ENCODE measurements around the gene DMRT1.

Gene DMRT1

DNA sequence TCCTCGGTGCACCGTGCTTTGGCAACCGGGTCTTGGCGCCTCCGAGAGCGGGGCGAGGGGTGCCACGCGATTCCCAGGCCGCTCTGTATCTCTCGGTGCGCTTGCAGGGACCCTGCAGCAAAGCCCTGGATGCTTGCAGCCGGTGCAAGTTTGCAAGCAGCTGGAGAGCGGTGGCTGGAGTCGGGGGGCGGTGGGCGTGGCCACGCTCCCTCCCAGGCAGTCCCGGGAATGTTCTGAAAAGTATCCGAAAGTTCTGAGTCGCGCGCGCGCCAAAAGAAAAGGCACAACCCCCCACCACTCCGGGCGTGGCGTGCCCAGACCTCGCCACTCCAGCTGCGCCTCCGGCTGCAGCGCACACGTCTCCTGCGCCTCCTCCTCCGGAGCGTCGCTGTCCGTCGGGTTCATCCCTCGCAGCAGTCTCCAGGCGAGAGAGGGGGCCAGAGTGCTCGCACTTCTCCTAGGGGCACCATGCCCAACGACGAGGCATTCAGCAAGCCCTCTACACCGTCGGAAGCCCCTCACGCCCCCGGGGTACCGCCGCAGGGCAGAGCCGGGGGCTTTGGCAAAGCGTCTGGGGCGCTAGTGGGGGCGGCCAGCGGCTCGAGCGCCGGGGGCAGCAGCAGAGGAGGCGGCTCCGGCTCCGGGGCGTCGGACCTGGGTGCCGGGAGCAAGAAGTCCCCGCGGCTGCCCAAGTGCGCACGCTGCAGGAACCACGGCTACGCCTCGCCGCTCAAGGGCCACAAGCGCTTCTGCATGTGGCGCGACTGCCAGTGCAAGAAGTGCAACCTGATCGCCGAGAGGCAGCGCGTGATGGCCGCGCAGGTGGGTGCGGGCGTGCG lies at the start of gene DMRT1:
Gene DMRT1, plus strand, starts transcription at position 327 of the 839 bp plus-strand sequence. Its CDS starts 142 bp downstream, at position 469.
- no peak for DNase-seq (ENCODE audit: low read depth in 2 of 2)

DNA sequence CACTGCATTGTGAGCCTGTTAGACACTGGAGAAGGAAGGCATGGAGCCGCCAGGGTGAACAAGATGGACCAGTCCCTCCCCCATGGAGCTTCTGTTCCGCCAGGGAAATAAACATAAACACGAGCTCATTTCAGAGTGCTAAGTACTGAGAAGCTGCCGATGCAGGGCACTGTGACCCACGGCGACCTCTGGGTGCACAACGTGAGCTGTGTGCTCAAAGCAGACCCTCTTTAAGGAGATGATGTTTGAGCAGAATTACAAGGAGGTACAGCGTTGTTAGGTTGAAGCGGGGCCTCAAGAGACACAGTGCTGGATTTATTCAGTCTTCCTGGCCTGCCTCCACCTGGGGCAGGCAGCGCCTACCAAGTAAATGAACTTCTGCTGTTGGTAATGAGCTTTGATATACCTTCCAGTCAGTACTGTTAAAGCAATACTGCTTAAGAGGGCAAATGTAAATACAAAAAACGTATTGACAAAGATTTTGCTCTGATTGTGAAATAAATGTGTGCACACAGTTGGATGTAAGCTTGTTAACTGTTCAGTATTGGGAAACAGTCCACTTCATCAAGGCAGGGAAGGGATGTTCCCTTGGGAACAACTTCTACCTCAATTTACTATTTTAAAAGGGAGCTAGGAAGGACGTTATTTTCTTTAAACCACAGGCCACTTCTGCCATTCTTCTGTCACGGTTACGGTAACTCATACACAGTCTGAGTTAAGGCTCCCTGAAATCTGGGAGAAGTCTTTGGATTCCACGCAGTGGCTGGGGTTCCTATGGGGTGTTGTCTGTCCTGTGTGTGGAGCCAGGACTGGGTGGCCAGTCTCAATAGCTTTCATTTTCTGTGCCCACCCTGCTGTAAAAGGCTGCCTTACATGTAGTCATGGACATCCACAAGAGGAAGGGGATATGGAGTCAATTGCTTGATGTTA lies 48.9 kb upstream of the DMRT1 start:
- no peak for DNase-seq (ENCODE audit: low read depth in 2 of 2)

DNA sequence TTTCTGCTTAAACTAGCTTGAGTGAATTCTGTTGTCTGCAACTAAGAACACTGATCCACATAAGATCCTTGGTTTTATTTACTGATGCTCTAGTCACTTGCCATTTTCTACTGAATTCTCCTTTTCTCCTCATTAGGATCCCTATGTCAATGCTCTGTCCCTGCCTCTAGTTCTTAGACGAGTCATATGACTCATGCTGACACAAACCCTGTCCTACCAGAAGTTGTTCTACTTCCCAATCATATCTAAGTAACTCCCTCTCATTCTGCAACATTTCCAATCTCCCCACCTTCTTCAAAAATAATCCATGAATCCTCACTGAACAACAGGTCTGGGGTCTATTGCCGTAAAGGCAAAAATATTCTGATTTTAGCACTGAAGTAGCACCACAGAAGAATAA lies 47.1 kb upstream of the DMRT1 start:
- no peak for DNase-seq (ENCODE audit: low read depth in 2 of 2)

DNA sequence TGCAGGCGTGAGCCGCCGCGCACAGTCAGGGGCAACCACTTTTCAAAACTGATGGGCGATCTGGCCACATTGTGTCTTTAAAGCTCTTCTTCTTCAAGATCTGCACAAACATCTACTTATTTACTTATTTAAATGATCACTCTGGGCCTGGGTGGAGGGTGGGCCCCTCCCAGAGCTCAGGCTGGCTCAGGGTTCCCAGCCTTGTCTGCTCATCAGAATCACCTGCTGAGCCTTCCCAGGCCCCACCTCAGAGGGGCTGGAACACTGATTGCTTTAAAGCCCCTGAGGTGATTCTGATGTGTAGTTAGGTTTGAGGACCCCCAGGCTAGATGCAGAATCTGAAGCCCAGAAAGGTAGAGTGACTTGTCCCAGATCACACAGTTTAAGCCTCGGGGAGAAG lies 45.6 kb upstream of the DMRT1 start:
- no peak for DNase-seq (ENCODE audit: low read depth in 2 of 2)

DNA sequence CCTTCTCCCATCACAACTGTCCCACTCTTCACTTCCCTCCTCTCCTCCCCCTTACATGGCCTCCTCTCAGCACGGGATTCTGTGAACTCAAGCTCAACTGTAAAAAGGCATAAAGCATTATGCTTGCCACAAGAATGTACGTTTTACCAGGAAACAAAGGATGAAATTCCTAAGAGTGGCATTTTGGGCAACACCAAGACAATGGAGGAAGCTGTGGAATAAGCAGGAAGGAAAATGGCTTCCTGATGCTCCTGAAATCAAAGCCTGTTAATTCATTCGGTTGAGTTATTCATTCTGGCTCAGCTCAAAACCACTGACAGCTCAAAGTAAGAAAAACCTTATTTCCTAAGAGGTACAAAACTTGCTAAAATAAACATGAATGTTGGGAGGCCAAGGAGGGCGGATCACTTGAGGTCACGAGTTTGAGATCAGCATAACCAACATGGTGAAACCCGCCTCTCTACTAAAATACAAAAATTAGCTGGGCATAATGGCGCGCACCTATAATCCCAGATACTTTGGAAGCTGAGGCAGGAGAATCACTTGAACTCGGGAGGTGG lies 40.8 kb upstream of the DMRT1 start:
- DNase-seq (ENCODE audit: low read depth in 2 of 2) = no peak

DNA sequence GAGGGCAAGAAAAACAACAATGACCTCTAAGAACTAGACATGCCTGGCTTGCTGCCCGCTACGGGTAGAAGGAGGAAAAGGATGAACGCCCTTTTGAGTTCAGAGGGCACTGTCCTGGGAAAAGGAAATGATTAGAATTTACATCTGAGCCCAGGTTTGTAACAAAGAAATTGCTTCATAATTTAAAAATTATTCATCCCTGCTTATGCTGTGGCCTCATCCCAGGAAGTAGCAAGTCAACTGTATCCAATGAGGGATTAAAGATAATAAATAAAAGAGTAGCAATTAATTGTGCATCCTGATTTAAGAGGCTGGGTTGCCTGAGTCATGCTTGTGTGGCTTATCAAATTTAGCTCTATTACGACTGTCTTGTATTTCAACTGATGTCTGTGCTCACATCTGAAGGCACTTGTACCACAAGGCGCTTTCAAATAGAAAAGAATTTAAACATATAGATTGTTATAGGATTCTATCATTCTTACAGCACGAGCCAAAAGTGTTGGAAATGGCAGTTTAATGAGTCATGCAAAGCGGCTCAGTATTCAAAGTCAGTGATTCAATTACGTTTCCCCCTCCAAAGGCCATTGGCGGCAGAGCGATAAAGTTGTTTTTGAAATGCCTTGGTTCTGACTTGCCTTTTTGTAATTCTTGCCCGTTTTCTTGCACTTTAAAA lies 40.0 kb upstream of the DMRT1 start:
- DNase-seq (ENCODE audit: low read depth in 2 of 2) = no peak

DNA sequence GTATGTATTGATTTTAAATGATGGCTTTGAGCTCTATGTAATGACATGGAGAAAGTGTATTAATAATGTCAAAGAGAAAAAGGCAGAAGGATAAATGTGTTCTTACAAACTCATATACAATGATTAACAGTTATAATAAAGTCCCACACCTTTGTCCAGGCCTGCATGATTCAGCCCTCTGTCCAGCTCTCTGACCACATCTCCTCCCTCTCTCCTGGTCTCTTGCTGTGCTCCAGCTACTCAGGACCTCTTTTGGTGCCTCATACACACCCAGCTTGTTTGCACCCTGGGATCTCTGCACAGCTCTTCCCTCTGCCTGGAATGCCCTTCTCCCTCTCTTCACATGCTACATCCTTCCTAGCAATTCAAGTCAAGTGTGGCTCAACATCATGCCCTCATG lies 37.5 kb upstream of the DMRT1 start:
- DNase-seq (ENCODE audit: low read depth in 2 of 2) = no peak

DNA sequence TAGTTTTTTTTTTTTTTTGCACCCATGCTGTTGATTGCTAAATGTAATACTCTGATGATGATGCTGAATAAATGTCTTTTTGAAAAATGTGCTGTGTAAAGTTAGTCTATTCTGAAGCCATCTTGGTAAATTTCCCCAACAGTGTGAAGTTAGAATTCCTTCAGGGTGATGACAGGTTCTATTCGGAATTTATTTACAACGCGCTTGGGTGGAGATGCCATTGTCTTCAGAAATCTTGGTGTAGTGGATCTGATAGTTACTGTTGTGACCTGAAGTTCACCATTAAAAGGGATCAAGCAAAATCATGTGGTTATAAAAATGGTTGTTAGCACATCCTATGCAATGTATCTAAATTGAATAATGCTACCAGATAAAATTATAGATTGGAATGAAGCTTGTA lies 36.3 kb upstream of the DMRT1 start:
- DNase-seq (ENCODE audit: low read depth in 2 of 2) = no peak

DNA sequence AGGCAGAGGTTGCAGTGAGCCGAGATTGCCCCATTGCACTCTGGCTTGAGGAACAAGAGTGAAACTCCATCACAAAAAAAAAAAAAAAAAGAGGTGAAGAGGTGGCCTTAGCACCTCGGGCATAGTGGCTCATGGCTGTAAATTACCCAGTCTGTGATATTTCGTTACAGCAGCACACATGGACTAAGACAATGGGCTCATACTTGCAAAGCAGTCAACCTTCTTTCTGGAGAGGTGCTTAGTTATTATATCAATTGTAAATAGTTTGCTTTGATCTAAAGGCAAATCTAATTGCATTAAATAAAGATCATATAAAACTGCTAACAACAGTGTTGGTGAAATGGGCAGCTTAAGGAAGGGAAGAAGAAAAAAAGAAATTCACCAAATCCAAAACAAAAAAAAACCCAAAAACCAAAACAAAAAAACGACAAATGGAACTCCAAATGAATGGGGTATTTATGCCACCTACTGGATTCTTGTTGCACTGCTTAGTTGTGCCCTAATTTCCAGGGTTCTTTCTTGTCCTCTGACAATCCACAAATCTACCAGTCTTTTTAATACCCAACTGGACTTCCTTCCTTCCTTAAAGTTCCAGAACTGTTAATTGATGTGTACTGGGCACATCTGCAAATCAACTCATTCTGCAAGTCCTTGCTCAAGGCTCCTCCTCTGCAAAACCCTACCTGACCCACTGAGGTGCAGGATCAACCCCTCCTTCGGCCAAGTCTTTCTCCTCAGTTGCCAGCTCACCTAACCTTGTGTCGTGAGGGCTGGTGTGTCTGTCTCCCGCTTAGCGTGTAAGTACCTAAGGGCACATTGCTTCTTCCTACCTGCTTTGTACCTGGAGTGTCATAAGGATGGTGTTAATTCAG lies 35.0 kb upstream of the DMRT1 start:
- no peak for DNase-seq (ENCODE audit: low read depth in 2 of 2)

DNA sequence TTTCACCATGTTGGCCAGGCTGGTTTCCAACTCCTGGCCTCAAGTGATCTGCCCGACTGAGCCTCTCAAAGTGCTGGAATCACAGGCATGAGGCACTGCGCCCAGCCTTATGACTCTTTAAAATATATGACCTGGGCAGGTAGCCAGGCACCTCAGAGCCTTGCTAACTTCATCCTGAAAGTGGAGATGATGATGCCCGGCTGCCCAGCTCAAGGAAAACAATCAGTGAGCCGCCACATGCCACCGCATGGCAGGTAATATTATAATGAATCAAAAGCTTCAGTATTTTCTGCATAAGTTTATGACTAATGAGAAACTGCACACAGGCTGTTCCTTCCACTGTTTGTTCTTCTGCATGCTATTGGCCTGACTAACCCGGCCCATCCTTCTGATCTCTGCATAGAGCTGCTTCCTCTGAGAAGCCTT lies 30.4 kb upstream of the DMRT1 start:
- DNase-seq (ENCODE audit: low read depth in 2 of 2) = no peak

DNA sequence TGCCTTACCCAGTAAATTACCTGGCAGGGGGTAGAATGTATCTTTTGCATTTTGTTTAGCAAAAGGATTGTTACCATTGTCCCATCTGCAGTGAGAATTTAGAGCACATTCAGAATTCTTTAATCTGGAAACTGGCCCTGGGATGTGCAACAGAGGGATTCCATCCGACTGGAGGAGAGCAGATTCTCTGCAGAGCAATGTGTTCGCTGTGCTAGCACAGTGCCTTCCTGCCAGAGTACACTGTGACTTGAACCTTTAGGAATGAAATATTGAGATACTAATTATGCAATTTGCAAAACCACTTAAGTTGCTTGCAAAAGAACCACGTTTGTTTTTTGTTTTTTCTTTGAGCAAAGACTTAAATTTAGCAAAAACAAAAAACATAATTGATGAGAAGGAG lies 22.5 kb upstream of the DMRT1 start:
- no peak for DNase-seq (ENCODE audit: low read depth in 2 of 2)

DNA sequence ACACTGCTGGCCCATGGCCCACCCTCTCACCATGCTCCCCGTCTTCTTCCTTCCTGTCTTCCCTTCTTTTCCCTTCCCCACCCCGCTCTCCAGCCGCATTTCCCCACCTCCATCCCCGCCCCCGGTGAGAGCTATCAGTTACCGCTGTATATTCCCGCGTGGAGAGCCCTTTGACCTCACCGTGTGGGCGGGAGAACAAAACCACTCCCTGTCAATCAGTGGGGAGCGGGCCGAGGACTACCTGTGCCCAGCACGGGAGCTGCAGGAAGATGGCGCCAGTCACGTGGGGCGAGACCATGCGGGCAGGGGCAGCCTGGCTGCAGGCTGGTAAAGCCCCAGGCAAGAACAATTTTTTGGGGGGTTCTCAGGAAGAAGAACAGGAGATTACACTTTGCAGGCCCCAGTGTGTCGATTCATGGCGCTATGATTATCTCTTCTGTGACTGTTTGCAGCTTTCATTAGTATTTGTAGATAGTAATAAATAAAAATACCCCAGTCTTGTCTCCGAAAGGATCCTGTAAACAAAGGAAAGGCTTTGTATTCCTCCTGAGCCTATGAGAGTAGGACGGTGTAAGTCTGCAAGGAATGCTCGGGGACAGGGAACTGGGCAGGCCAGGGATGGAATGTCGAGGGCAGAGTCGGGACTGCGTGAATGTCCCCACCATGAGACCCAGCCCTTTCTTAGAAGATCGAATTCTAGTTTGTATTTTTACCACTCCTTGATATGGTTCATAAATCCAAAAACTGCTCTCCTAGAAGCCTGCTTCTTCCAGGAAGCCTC lies 14.8 kb upstream of the DMRT1 start:
- no peak for DNase-seq (ENCODE audit: low read depth in 2 of 2)

DNA sequence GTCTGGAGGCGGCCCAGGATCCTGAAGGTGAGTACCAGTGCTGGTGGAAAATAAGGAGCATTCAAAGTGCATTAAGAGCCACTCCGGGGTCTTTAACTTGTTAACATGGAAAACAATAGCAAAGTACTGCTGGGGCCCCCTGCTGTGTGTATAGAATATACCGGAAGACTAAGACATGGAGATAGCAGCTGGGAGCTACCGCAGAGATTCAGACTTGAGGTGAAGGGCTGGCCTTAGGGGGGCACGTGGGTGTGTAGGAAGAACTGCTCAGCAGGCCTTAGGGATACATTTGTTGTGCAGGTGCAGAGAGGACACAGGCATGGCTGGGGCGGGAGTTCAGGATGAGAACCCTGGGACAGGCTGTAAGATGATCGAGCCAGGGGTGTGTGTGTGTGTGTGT lies 1.2 kb upstream of the DMRT1 start:
- no peak for DNase-seq (ENCODE audit: low read depth in 2 of 2)

DNA sequence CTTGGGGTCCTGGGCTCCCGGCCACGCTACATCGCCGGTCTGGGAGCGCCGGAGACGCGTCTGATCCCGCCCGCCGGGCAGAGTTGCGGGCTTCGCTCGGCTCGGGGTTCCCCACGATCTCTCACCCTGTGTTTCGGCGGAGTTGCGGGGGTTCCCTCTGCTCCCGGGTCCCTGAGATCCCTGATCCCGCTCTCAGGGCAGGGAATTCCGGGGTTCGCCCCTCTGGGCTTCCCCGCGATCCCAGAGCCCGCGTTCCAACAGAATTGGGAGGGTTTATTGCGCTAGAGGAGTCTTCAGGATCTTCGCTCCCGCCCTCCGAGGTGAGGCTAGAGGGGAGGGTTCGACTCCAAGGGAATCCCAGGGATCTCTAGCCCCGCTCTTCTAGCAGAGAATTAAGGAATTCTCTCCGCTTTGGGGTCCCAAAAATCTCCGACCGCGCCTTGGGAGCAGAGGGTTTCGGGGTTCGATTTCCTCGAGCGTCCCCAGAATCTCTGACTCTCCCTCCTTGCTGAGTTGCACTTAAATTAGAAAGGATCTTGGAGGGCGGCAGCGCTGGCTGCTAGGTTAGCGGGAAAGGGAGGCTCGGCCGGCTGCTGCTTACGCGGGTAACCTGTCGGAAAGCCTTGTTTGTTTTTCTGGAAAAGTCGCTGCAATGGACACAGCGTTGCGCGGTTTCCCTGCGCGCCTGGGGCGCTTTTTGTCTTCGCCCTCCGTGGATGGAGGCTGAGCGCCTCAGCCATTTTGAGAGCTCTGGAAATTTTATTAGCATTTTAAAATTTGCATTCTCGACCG lies 1.3 kb downstream of the DMRT1 start:
- no peak for DNase-seq (ENCODE audit: low read depth in 2 of 2)

DNA sequence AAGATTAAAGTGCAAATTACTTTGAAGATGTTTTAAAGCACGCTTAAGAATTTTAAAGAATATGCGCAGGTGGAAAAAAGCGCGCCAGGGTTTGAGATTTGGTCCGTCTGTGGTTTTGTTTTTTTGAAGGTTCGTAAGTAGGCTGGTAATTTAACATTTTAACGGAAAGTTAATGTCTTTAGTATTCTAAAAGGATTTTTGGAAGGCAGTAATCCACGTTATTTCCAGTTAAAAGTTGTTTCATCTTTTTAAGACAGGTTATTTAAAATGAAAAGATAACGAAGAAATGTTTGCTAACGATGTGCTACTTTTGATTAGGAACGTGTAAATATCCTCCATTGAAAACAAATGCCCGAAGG lies 1.9 kb downstream of the DMRT1 start:
- DNase-seq (ENCODE audit: low read depth in 2 of 2) = no peak

DNA sequence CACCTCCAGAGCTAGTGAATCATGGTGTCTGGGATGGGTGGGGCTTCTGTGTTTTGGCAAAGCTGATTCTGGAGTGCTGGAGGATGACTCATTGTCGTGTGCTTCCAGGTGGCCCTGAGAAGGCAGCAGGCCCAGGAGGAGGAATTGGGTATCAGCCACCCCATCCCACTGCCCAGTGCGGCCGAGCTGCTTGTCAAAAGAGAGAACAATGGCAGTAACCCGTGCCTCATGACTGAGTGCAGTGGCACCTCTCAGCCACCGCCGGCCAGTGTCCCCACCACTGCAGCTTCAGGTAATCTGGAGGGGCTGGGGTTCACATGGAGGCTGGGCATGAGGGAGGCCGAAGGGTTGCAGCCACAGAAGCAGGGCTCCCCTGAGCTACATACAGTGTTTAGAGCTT lies 5.4 kb downstream of the DMRT1 start:
- no peak for DNase-seq (ENCODE audit: low read depth in 2 of 2)

DNA sequence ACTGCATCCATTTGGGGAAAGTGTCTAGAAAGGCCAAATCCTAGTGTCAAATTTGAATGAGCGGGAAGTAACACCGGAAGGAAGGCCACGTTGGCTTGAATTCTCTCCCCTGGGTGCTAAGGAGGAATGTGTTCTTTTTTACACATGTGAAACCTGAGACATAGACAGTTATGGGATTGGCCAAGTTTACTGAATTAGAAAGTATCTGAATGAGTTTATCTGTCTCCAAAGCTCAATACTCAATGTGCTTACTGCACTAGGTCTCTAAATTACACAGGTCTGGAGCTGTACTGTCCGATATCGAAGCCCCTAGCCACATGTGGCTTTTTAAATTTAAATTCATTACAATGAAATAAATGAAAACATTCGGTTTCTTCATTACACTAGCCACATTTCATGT lies 6.0 kb downstream of the DMRT1 start:
- DNase-seq (ENCODE audit: low read depth in 2 of 2) = no peak

DNA sequence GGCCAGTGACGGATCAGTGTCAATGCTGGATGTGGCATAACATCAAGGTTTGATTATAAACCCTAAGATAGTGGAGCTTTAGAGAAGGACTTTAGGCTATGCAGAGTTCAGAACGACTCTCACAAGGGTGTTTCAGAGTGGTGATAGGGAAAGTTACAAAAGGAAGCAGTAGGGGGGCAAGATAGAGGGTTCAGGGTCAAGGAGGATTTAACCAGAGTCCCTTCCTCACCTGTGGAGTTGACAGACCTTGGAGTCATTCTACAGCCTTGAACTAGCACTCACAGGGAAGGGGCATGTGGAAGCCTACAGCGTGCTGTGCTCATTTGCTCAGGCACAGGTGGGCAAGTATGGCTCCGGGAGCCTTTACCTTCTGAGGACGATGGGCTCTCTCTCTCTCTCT lies 7.9 kb downstream of the DMRT1 start:
- no peak for DNase-seq (ENCODE audit: low read depth in 2 of 2)

DNA sequence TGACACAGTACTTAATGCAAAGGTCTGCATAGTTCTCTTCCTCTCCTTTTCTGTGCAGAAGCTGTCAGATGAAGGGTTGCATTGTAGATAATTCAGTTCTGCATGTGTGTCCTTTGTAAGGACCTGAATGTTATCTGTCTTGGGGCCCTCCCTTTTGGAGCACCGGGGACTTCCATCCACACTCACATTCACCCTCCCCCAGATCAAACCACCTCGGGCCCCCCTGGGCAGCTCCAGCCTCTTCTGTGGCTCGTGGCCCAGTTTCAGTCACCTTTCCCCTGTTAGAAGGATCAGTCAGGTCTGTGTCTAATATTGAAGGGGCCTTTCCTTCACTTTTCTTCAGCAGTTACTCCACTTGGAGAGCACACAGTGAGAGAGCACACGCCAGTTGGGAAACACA lies 11.0 kb downstream of the DMRT1 start:
- DNase-seq (ENCODE audit: low read depth in 2 of 2) = no peak

Measured in stimulated activated CD4-positive, alpha-beta T cell treated with anti-CD3 and anti-CD28 coated beads, Interleukin-1b, Interleukin-23, amount 100 ng/mL, for 4 hours (primary cell).